CD4-positive, alpha-beta T cell (primary cell): ENCODE measurements around the gene RPP40. TPM values are rescaled to one million over a fixed set of nuclear protein-coding genes. Genes with fewer than 3 reads are reported as not detected.

Experiments used
- ATAC-seq: fragments of 200-7000 bp; cut with Tn5 transposase; one replicate; pipeline ENCODE4 v1.10.0; 2022; ENCODE audit warnings: mild to moderate bottlenecking; ENCODE audit not compliant: poor library complexity
- CTCF ChIA-PET: fragments of 350-600 bp; sonication (Branson Sonifier 250); formaldehyde crosslinking; loops from one replicate; lab custom pipeline; 2021; ENCODE audit warnings: antibody characterized with exemption, inconsistent platforms; lab: Charles Lee
- POLR2A ChIA-PET: fragments of 350-600 bp; sonication (Branson Sonifier 250); formaldehyde crosslinking; loops from one replicate; lab custom pipeline; 2021; ENCODE audit warnings: antibody characterized with exemption, inconsistent platforms; lab: Charles Lee
- DNase-seq, 14 experiments: peaks; one replicate each; pipeline ENCODE4 v3.0.0-alpha.2; 2013 to 2020; ENCODE audit warnings: mixed read lengths in 2 of 14
- H3K27ac ChIP-seq, 2 donors: one replicate each; pipeline versions ENCODE4 v1.5.1 to v1.7.0; 2013; ENCODE audit warnings: low read length in 2 of 2, low read depth in 1 of 2, mild to moderate bottlenecking in 1 of 2
- H3K27me3 ChIP-seq, 2 experiments: 1 replicate in 1 of 2; 2 replicates in 1 of 2; pipeline versions ENCODE4 v1.6.1 to v1.7.0; 2013; ENCODE audit warnings: low read length in 2 of 2, control low read depth in 1 of 2, mild to moderate bottlenecking in 1 of 2, moderate library complexity in 1 of 2; ENCODE audit not compliant: insufficient read depth in 2 of 2, control insufficient read depth in 1 of 2
- H3K36me3 ChIP-seq: one replicate; pipeline ENCODE4 v1.6.1; 2013; ENCODE audit warnings: low read length, control low read depth; ENCODE audit not compliant: insufficient read depth
- H3K4me1 ChIP-seq: one replicate; pipeline ENCODE4 v1.6.1; 2013; ENCODE audit warnings: low read length, control low read depth; ENCODE audit not compliant: insufficient read depth
- H3K4me3 ChIP-seq: one replicate; pipeline ENCODE4 v1.5.1; 2013; ENCODE audit warnings: mild to moderate bottlenecking, low read length, moderate library complexity
- H3K9me3 ChIP-seq, 2 experiments: 1 replicate in 1 of 2; 2 replicates in 1 of 2; pipeline versions ENCODE4 v1.6.1 to v1.7.0; 2013; ENCODE audit warnings: low read length in 2 of 2, mild to moderate bottlenecking in 2 of 2, control low read depth in 1 of 2, moderate library complexity in 1 of 2; ENCODE audit not compliant: control insufficient read depth in 1 of 2, insufficient read depth in 1 of 2
- H3K27ac Mint-ChIP-seq: one replicate; pipeline ENCODE4 v1.8.0; 2020; ENCODE audit warnings: mixed read lengths
- H3K27me3 Mint-ChIP-seq: one replicate; pipeline ENCODE4 v1.8.0; 2021; ENCODE audit warnings: mixed read lengths
- H3K36me3 Mint-ChIP-seq: one replicate; pipeline ENCODE4 v1.8.0; 2021; ENCODE audit warnings: low read depth, mixed read lengths
- H3K4me1 Mint-ChIP-seq: one replicate; pipeline ENCODE4 v1.8.0; 2021; ENCODE audit warnings: low read depth, mixed read lengths
- H3K4me3 Mint-ChIP-seq: one replicate; pipeline ENCODE4 v1.8.0; 2020; ENCODE audit warnings: mild to moderate bottlenecking, mixed read lengths
- H3K9me3 Mint-ChIP-seq: one replicate; pipeline ENCODE4 v1.8.0; 2020; ENCODE audit warnings: mixed read lengths
- intact Hi-C, 2 experiments: fragments of 100-400 bp; cut with DNase I in 1 of 2; cut with micrococcal nuclease in 1 of 2; formaldehyde crosslinking; loops; one replicate each; pipeline versions ENCODE4 v1.15.1 to v1.9.0; 2023 to 2025; cut with DNase I, micrococcal nuclease
- total RNA-seq, 174 experiments: library from RNA in 2 of 174; stranded (reverse) in 2 of 174; gene quantifications; one replicate each; pipeline ENCODE4 v1.2.3 and lab custom pipeline; 2021 to 2026
- TF ChIP-seq, protein P1 (sequence below): fragments of 200-600 bp; IDR thresholded peaks from one replicate; pipeline ENCODE4 v1.8.0; 2022; ENCODE audit warnings: antibody characterized with exemption, mild to moderate bottlenecking

The RPP40 gene
- total RNA-seq, 2 experiments from 2014 or later: 0.36 to 0.69 TPM

DNA sequence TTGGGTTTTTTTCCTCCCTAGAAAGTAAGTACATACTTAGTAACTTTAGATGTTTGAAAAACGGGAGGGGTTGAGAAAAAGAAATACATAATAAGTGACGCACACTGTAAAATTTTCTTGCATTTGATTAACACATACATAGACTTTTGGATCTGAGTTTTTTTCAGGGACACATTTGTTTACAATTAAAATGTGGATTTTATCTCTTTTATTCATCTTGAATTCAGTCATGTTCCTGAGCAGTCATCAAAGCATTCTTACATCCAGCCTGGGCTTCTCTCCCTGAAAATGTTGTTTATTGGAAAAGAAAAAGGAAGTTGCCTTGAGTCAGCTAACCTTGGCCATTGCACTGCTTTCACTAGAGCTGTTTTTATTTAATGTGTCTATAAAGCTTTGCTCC is 8.7 kb upstream of the RPP40 start:
- H3K4me3 ChIP-seq: no peak overlapping the region
- H3K36me3 ChIP-seq: no peaks in the 10 kb centered on the region
- ChIA-PET POLR2A (interaction anchor here (1.1 kb wide), 1 partner anchor 9 kb away, joined by 3 read pairs; the partner anchor contains the start of gene RPP40), CTCF (no interaction called here)
- H3K4me3 Mint-ChIP-seq: no peak overlapping the region
- TF ChIP-seq, protein P1, sequence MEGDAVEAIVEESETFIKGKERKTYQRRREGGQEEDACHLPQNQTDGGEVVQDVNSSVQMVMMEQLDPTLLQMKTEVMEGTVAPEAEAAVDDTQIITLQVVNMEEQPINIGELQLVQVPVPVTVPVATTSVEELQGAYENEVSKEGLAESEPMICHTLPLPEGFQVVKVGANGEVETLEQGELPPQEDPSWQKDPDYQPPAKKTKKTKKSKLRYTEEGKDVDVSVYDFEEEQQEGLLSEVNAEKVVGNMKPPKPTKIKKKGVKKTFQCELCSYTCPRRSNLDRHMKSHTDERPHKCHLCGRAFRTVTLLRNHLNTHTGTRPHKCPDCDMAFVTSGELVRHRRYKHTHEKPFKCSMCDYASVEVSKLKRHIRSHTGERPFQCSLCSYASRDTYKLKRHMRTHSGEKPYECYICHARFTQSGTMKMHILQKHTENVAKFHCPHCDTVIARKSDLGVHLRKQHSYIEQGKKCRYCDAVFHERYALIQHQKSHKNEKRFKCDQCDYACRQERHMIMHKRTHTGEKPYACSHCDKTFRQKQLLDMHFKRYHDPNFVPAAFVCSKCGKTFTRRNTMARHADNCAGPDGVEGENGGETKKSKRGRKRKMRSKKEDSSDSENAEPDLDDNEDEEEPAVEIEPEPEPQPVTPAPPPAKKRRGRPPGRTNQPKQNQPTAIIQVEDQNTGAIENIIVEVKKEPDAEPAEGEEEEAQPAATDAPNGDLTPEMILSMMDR: no peak
- no peaks in the 10 kb centered on the region for H3K27me3 Mint-ChIP-seq
- intact Hi-C loops: no loop called here
- no peaks in the 10 kb centered on the region for H3K9me3 ChIP-seq
- H3K27me3 ChIP-seq: no peaks in the 10 kb centered on the region
- ATAC-seq (no peak), DNase-seq (no peak)
- peaks cover 3% of the 10 kb centered on the region for H3K9me3 Mint-ChIP-seq
- no peaks in the 10 kb centered on the region for H3K4me1 Mint-ChIP-seq
- peaks cover 11% of the 10 kb centered on the region for H3K36me3 Mint-ChIP-seq
- no peaks in the 10 kb centered on the region for H3K4me1 ChIP-seq
- no peak overlapping the region for H3K27ac ChIP-seq
- H3K27ac Mint-ChIP-seq: no peak overlapping the region

DNA sequence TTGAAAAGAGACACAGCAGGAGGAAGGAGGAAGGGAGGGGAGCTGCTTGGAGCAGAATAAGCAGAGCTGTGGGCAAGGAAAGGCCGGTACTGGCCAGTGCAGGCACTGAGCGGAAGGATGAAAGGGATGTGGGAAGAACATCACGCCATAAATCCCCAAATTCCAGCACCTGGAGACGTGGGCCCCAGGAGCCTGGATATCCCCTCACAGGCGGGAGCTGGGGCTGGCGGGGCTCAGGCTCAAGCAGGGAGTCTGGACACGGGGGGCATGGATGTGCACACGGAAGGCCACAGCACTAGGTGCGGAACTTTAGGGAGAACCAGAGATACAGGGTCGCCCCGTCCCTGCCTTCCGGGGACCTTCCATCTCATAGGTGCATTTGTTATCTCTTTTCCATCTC is 7.5 kb upstream of the RPP40 start:
- no peak for DNase-seq

DNA sequence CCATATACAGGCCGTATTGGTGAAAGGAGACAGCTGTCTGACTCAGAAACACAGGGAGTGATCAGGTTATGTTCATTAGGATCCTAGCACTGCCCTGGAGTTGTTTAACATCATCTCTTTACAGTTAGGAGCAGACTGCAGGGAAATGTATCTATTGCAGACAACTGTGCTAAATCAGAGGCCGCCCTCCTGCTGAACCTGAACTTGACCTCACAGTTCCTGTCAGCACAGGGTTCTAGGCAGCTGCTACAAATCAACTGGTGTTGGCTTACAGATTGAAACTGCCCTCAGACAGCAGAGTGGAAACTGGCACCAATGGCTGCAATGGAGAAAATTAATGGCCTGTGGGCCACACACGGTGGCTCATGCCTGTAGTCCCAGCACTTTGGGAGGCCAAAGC is 3.7 kb upstream of the RPP40 start:
- Mint-ChIP-seq H3K9me3 (no peaks in the 10 kb centered on the region), H3K4me3 (no peak overlapping the region), H3K27me3 (no peaks in the 10 kb centered on the region), H3K27ac (no peak overlapping the region), H3K4me1 (peaks cover 17% of the 10 kb centered on the region), H3K36me3 (peaks cover 7% of the 10 kb centered on the region)
- ChIA-PET POLR2A (no interaction called here), CTCF (no interaction called here)
- no peak overlapping the region for H3K27ac ChIP-seq
- no peak for DNase-seq
- no peaks in the 10 kb centered on the region for H3K36me3 ChIP-seq
- TF ChIP-seq, protein P1: no peak
- H3K27me3 ChIP-seq: no peaks in the 10 kb centered on the region
- H3K4me1 ChIP-seq: peaks cover 15% of the 10 kb centered on the region
- no peak overlapping the region for H3K4me3 ChIP-seq
- intact Hi-C loops: loop anchor here (10.0 kb wide), 2 partner anchors 233 to 983 kb away; partner anchors contain the start of gene CDYL (in 1 of the 2)
- no peak for ATAC-seq
- H3K9me3 ChIP-seq: no peaks in the 10 kb centered on the region

More for the DNA sequence above, 7.5 kb upstream of the RPP40 start:
- Histone ChIP-seq H3K27me3 (no peaks in the 10 kb centered on the region), H3K27ac (no peak overlapping the region), H3K4me3 (no peak overlapping the region), H3K36me3 (no peaks in the 10 kb centered on the region), H3K9me3 (no peaks in the 10 kb centered on the region), H3K4me1 (no peaks in the 10 kb centered on the region)
- Mint-ChIP-seq H3K27me3 (no peaks in the 10 kb centered on the region), H3K4me1 (no peaks in the 10 kb centered on the region), H3K9me3 (no peaks in the 10 kb centered on the region), H3K27ac (no peak overlapping the region), H3K4me3 (no peak overlapping the region), H3K36me3 (peaks cover 8% of the 10 kb centered on the region)
- CTCF ChIA-PET: no interaction called here
- no peak for ATAC-seq
- TF ChIP-seq, protein P1: no peak
- intact Hi-C loops: no loop called here
- POLR2A ChIA-PET: no interaction called here
